GM20431 (cell line): ENCODE results near the gene APOBEC3H.
"Not testable (repeated sequence)": the region's sequence is repeated elsewhere in the genome, so short reads cannot be mapped to it uniquely, and the experiment has no call there.

Experiments used
- in situ Hi-C: fragments of 300-500 bp; cut with MseI, MboI; formaldehyde crosslinking; loops from one replicate; pipeline ENCODE4 v1.15.0; 2020; ENCODE audit warnings: low sequenced_read_pairs; ENCODE audit not compliant: unreplicated experiment

Gene APOBEC3H

GRCh38 chr22:39097098-39098020 is at the start of gene APOBEC3H:
APOBEC3H (plus strand) TSS chr22:39097244; CDS start chr22:39100279, 3,035 bp downstream.
- in situ Hi-C loops: no loop called here

GRCh38 chr22:39049486-39049885 is 47.6 kb upstream of the APOBEC3H start:
- in situ Hi-C loops: not testable (repeated sequence)

GRCh38 chr22:39051844-39052495 is 45.1 kb upstream of the APOBEC3H start:
- in situ Hi-C loops: not testable (repeated sequence)

- in situ Hi-C loops: no loop called here
Observed at GRCh38 chr22:39055658-39056057, 41.4 kb upstream of the APOBEC3H start.

- in situ Hi-C loops: not testable (repeated sequence)
Observed at GRCh38 chr22:39061290-39061689, 35.8 kb upstream of the APOBEC3H start.

- in situ Hi-C loops: not testable (repeated sequence)
Observed at GRCh38 chr22:39061951-39062350, 35.1 kb upstream of the APOBEC3H start.

- in situ Hi-C loops: not testable (repeated sequence)
Observed at GRCh38 chr22:39063904-39064303, 33.1 kb upstream of the APOBEC3H start.

GRCh38 chr22:39066442-39067276 is 30.4 kb upstream of the APOBEC3H start:
- in situ Hi-C loops: not testable (repeated sequence)

- in situ Hi-C loops: no loop called here
Observed at GRCh38 chr22:39068033-39068785, 28.8 kb upstream of the APOBEC3H start.

- in situ Hi-C loops: no loop called here
Observed at GRCh38 chr22:39070186-39070585, 26.9 kb upstream of the APOBEC3H start.

GRCh38 chr22:39072581-39072981 is 24.5 kb upstream of the APOBEC3H start:
- in situ Hi-C loops: not testable (repeated sequence)

GRCh38 chr22:39073981-39074380 is 23.1 kb upstream of the APOBEC3H start:
- in situ Hi-C loops: no loop called here

GRCh38 chr22:39076155-39077025 is 20.7 kb upstream of the APOBEC3H start:
- in situ Hi-C loops: not testable (repeated sequence)

- in situ Hi-C loops: not testable (repeated sequence)
Observed at GRCh38 chr22:39077026-39077840, 19.8 kb upstream of the APOBEC3H start, which contains the start of gene APOBEC3G. APOBEC3G (plus strand) TSS chr22:39077275; CDS start chr22:39077362, 87 bp downstream.

- in situ Hi-C loops: not testable (repeated sequence)
Observed at GRCh38 chr22:39077912-39078311, 19.1 kb upstream of the APOBEC3H start.

- in situ Hi-C loops: no loop called here
Observed at GRCh38 chr22:39078329-39078728, 18.7 kb upstream of the APOBEC3H start.

GRCh38 chr22:39079054-39079637 is 17.9 kb upstream of the APOBEC3H start:
- in situ Hi-C loops: not testable (repeated sequence)
